ENCODE results near the gene PRPF40B. TPM values are rescaled to one million over a fixed set of nuclear protein-coding genes. Genes with fewer than 3 reads are reported as not detected.
A peak's percentile ranks its signal among the peaks of the same experiment; 100 is the strongest.

PRPF40B gene
- total RNA-seq, 6 experiments from 2014 or later = 4.7 to 8.2 (median 6.3) TPM

GRCh38 chr12:49580572-49581535, 42.5 kb upstream of the PRPF40B start:
- no peak overlapping the region for H3K27ac ChIP-seq
- intact Hi-C loops (cut with DNase I) = no loop called here
- H3K9me3 ChIP-seq = no peaks in the 10 kb centered on the region
- H3K4me1 ChIP-seq = peaks cover 0 to 3% (median 0%) of the 10 kb centered on the region in 4 donors
- ATAC-seq (peak; percentile 87 to 95 (median 90)), DNase-seq (peak in 2 of 3 donors; percentile 57 to 68)
- 0% methylated on average over 6 of the region's 8 CpGs for WGBS (ENCODE audit: insufficient coverage, low coverage, low lambda C conversion rate, missing lambda C conversion rate)
- H3K36me3 ChIP-seq = no peaks in the 10 kb centered on the region
- H3K4me3 ChIP-seq = no peak overlapping the region
- H3K27me3 ChIP-seq = no peaks in the 10 kb centered on the region
- no peak for TF ChIP-seq POLR2A (IDR thresholded peaks at IDR 0.05)
- TF ChIP-seq CTCF (IDR thresholded peaks at IDR 0.05) = peak; percentile 73 to 82 (median 80)

GRCh38 chr12:49582201-49582600, 41.2 kb upstream of the PRPF40B start:
- DNase-seq = no peak
- intact Hi-C loops (cut with DNase I) = no loop called here
- Histone ChIP-seq H3K4me3 (no peak overlapping the region), H3K9me3 (no peaks in the 10 kb centered on the region), H3K36me3 (no peaks in the 10 kb centered on the region), H3K27ac (no peak overlapping the region), H3K27me3 (no peaks in the 10 kb centered on the region), H3K4me1 (peaks cover 0 to 3% (median 0%) of the 10 kb centered on the region in 4 donors)
- TF ChIP-seq CTCF (IDR thresholded peaks at IDR 0.05) (no peak), POLR2A (IDR thresholded peaks at IDR 0.05) (no peak)
- 67% methylated on average over 1 of the region's 1 CpG for WGBS (ENCODE audit: insufficient coverage, low coverage, low lambda C conversion rate, missing lambda C conversion rate)
- ATAC-seq = no peak

DNA sequence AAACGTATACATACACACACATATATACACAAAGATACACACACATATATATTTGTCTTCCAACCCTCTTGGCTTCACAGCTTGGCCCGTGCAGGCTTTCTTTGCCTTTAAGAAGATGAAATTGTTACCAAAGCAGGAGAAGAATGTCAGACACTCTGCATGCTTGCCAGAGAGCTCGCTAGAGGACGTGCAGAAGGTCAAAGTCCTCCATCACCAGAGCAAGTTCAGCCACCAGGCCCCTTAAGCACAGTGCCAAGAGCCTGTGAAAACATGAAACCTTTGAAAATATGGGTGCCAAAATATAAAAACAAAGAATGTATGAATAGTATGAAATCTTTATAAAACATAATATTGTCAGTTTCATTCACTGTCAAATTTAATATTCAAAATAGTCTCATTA, 40.5 kb upstream of the PRPF40B start:
- Histone ChIP-seq H3K9me3 (no peaks in the 10 kb centered on the region), H3K27me3 (no peaks in the 10 kb centered on the region), H3K36me3 (no peaks in the 10 kb centered on the region), H3K4me1 (peaks cover 0 to 3% (median 0%) of the 10 kb centered on the region in 4 donors), H3K27ac (no peak overlapping the region), H3K4me3 (no peak overlapping the region)
- ATAC-seq (peak; percentile 30 to 52 (median 36)), DNase-seq (no peak)
- TF ChIP-seq POLR2A (IDR thresholded peaks at IDR 0.05) = no peak
- no peak for TF ChIP-seq CTCF (IDR thresholded peaks at IDR 0.05)
- intact Hi-C loops (cut with DNase I) = no loop called here
- WGBS (ENCODE audit: insufficient coverage, low coverage, low lambda C conversion rate, missing lambda C conversion rate) = 26% methylated on average over 4 of the region's 4 CpGs

- no peak for DNase-seq
Measured at GRCh38 chr12:49583366-49584094, 39.8 kb upstream of the PRPF40B start.

More at GRCh38 chr12:49583366-49584094, 39.8 kb upstream of the PRPF40B start:
- no peaks in the 10 kb centered on the region for H3K27me3 ChIP-seq
- ATAC-seq = no peak
- H3K27ac ChIP-seq = no peak overlapping the region
- TF ChIP-seq CTCF (IDR thresholded peaks at IDR 0.05) (no peak), POLR2A (IDR thresholded peaks at IDR 0.05) (no peak)
- 74% methylated on average over 8 of the region's 13 CpGs for WGBS (ENCODE audit: insufficient coverage, low coverage, low lambda C conversion rate, missing lambda C conversion rate)
- intact Hi-C loops (cut with DNase I) = no loop called here
- H3K4me3 ChIP-seq = no peak overlapping the region
- peaks cover 0 to 3% (median 0%) of the 10 kb centered on the region in 4 donors for H3K4me1 ChIP-seq
- H3K9me3 ChIP-seq = no peaks in the 10 kb centered on the region
- no peaks in the 10 kb centered on the region for H3K36me3 ChIP-seq

Data from right lobe of liver (tissue), 6 donors.